Small intestine (tissue), 7 donors: ENCODE results near the gene LPP. TPM values are rescaled to one million over a fixed set of nuclear protein-coding genes. Genes with fewer than 3 reads are reported as not detected.
A peak's percentile ranks its signal among the peaks of the same experiment; 100 is the strongest.

Experiments
- DNase-seq, 2 donors: peaks; one replicate each; pipeline versions ENCODE4 v3.0.0 to v3.0.0-alpha.2; 2013
- FAIRE-seq: peaks from 2 replicates; lab custom pipeline; 2012; peaks lifted over from hg19 to GRCh38; lab: Jason Lieb, UNC
- H3K27ac ChIP-seq, 3 donors: one replicate each; pipeline ENCODE4 v1.5.1; 2013; ENCODE audit warnings: low read length in 2 of 3, mild to moderate bottlenecking in 2 of 3, control low read depth in 1 of 3, inconsistent platforms in 1 of 3, low read depth in 1 of 3, moderate library complexity in 1 of 3
- H3K27me3 ChIP-seq, 3 donors: one replicate each; pipeline ENCODE4 v1.6.1; 2013; ENCODE audit warnings: low read length in 3 of 3, inconsistent platforms in 1 of 3; ENCODE audit not compliant: control insufficient read depth in 3 of 3, insufficient read depth in 3 of 3
- H3K36me3 ChIP-seq, 3 donors: one replicate each; pipeline ENCODE4 v1.6.1; 2013; ENCODE audit warnings: low read length in 3 of 3, inconsistent platforms in 1 of 3, low read depth in 1 of 3, mild to moderate bottlenecking in 1 of 3, moderate library complexity in 1 of 3; ENCODE audit not compliant: control insufficient read depth in 3 of 3, insufficient read depth in 2 of 3
- H3K4me1 ChIP-seq, 3 donors: one replicate each; pipeline ENCODE4 v1.6.1; 2013; ENCODE audit warnings: low read length in 2 of 3, inconsistent platforms in 1 of 3, low read depth in 1 of 3, mild to moderate bottlenecking in 1 of 3, moderate library complexity in 1 of 3; ENCODE audit not compliant: control insufficient read depth in 3 of 3, insufficient read depth in 2 of 3
- H3K4me3 ChIP-seq, 3 donors: one replicate each; pipeline ENCODE4 v1.5.1; 2013; ENCODE audit warnings: low read length in 3 of 3, control low read depth in 1 of 3, inconsistent platforms in 1 of 3, low read depth in 1 of 3, mild to moderate bottlenecking in 1 of 3, moderate library complexity in 1 of 3
- H3K9me3 ChIP-seq, 2 donors: one replicate each; pipeline ENCODE4 v1.6.1; 2013; ENCODE audit warnings: low read depth in 1 of 2, low read length in 1 of 2; ENCODE audit not compliant: control insufficient read depth in 2 of 2, insufficient read depth in 1 of 2
- WGBS, 3 donors: extraction: QIAGEN DNeasy Blood & Tissue Kit; methylation state at CpG; one replicate each; pipeline ENCODE4 v1.1.7; 2013; 5-methylcytosine and 5-hydroxymethylcytosine counted together
- polyA plus RNA-seq, 4 donors: library from polyadenylated mRNA; stranded (reverse) in 3 of 4; unstranded in 1 of 4; fragments of 200-250 nt in 3 of 4; fragments of 120-200 nt in 1 of 4; gene quantifications; one replicate each; pipeline versions ENCODE4 v1.2.1 to v1.2.3, GENCODE V29; 2013
- donor health status: healthy with polysubstance abuse.
- donor health status: control.
- donor health status: control.
- donor health status: Bipolar disorder and iron deficiency.
- donor health status: healthy.

The LPP gene
- polyA plus RNA-seq, 4 donors = 5.4 to 35.8 (median 12.4) TPM

DNA sequence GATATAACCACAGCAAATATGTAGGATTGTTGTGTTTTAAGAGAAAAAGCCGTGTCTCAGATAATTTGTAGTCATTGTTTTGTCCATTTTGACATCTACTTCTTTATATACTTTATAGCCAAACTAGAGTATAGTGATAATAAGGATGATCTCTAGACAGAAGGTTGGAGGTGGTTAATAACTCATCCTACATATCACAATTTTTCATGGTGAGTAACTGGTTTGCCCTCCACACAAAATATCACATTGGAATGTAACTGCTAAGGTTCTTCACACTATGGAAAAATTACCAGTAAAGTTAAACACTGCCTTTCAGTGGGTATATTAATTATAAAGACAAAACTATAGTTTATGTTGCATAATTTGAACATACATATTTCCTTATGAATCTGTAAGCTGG, 380.7 kb downstream of the LPP start:
- Histone ChIP-seq H3K4me1 (peaks cover 0 to 2% (median 2%) of the 10 kb centered on the region in 3 donors), H3K36me3 (peaks cover 0 to 3% (median 2%) of the 10 kb centered on the region in 3 donors), H3K9me3 (no peaks in the 10 kb centered on the region), H3K27me3 (no peaks in the 10 kb centered on the region), H3K4me3 (no peak overlapping the region), H3K27ac (no peak overlapping the region)
- 86 to 97% (median 93%) methylated on average over 1 of the region's 1 CpG for WGBS, 3 donors
- no peak for FAIRE-seq
- no peak for DNase-seq

- no peak for FAIRE-seq
- H3K4me3 ChIP-seq = no peak overlapping the region
- H3K27me3 ChIP-seq = no peaks in the 10 kb centered on the region
- peaks cover 0 to 2% (median 0%) of the 10 kb centered on the region in 3 donors for H3K36me3 ChIP-seq
- 90 to 98% (median 94%) methylated on average over 3 of the region's 3 CpGs for WGBS, 3 donors
- H3K9me3 ChIP-seq = no peaks in the 10 kb centered on the region
- no peak for DNase-seq
- no peak overlapping the region for H3K27ac ChIP-seq
- H3K4me1 ChIP-seq = peaks cover 0 to 2% (median 2%) of the 10 kb centered on the region in 3 donors
Observed at GRCh38 chr3:188537606-188538005, 383.6 kb downstream of the LPP start.

- no peak overlapping the region for H3K27ac ChIP-seq
- FAIRE-seq (no peak), DNase-seq (no peak)
- 97 to 99% (median 97%) methylated on average over 3 of the region's 3 CpGs for WGBS, 3 donors
- no peaks in the 10 kb centered on the region for H3K9me3 ChIP-seq
- H3K4me1 ChIP-seq = peaks cover 0 to under 1% (median 0%) of the 10 kb centered on the region in 3 donors
- H3K27me3 ChIP-seq = no peaks in the 10 kb centered on the region
- H3K36me3 ChIP-seq = peaks cover 0 to 2% (median 0%) of the 10 kb centered on the region in 3 donors
- no peak overlapping the region for H3K4me3 ChIP-seq
Observed at GRCh38 chr3:188539037-188539436, 385.1 kb downstream of the LPP start.

DNA sequence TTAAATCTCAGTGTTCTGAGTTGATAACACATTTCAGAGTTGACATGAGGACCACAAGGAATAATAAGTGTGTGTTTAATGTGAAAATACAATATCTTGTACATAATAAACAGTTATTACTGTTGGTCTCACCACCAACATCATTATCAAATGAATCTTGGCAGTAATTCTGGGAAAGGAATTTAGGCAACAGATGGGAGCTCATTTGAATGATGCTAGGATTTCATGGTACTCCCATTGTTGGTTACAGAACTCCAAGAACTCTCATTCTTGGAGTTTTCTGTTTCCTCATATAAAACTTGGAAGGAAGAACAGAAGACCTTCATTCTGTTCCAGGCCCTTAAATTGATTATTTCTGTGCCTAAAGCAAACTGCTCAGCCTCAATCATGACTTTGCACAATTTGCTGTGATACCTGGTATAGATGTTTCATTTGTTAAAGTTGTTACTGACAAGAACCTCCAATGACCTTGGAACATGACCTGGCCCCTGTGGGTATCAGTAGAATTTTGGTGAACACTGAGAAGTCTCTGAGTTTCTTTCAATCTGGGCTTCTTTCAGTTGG, 385.8 kb downstream of the LPP start:
- Histone ChIP-seq H3K27me3 (no peaks in the 10 kb centered on the region), H3K9me3 (no peaks in the 10 kb centered on the region), H3K27ac (no peak overlapping the region), H3K36me3 (peaks cover 0 to 2% (median 0%) of the 10 kb centered on the region in 3 donors), H3K4me3 (no peak overlapping the region), H3K4me1 (no peaks in the 10 kb centered on the region)
- DNase-seq (no peak), FAIRE-seq (no peak)

GRCh38 chr3:188542196-188542595, 388.2 kb downstream of the LPP start:
- no peak for FAIRE-seq
- Histone ChIP-seq H3K27ac (no peak overlapping the region), H3K27me3 (no peaks in the 10 kb centered on the region), H3K4me3 (no peak overlapping the region), H3K4me1 (no peaks in the 10 kb centered on the region), H3K9me3 (no peaks in the 10 kb centered on the region), H3K36me3 (peaks cover 0 to 2% (median 0%) of the 10 kb centered on the region in 3 donors)
- WGBS, 3 donors = 49 to 59% (median 56%) methylated on average over 1 of the region's 1 CpG
- DNase-seq = peak; percentile 7

GRCh38 chr3:188544012-188544411, 390.1 kb downstream of the LPP start:
- DNase-seq = no peak
- peaks cover 0 to 2% (median 0%) of the 10 kb centered on the region in 3 donors for H3K36me3 ChIP-seq
- no peak overlapping the region for H3K27ac ChIP-seq
- H3K4me3 ChIP-seq = no peak overlapping the region
- no peaks in the 10 kb centered on the region for H3K9me3 ChIP-seq
- no peaks in the 10 kb centered on the region for H3K27me3 ChIP-seq
- no peaks in the 10 kb centered on the region for H3K4me1 ChIP-seq
- no peak for FAIRE-seq

GRCh38 chr3:188546835-188547670, 393.1 kb downstream of the LPP start:
- no peak for FAIRE-seq
- no peak overlapping the region for H3K27ac ChIP-seq
- no peak overlapping the region for H3K4me3 ChIP-seq
- H3K4me1 ChIP-seq = no peaks in the 10 kb centered on the region
- no peak for DNase-seq
- no peaks in the 10 kb centered on the region for H3K9me3 ChIP-seq
- peaks cover 0 to 2% (median 0%) of the 10 kb centered on the region in 3 donors for H3K36me3 ChIP-seq
- WGBS, 3 donors = 88 to 93% (median 92%) methylated on average over 6 of the region's 6 CpGs
- H3K27me3 ChIP-seq = no peaks in the 10 kb centered on the region

DNA sequence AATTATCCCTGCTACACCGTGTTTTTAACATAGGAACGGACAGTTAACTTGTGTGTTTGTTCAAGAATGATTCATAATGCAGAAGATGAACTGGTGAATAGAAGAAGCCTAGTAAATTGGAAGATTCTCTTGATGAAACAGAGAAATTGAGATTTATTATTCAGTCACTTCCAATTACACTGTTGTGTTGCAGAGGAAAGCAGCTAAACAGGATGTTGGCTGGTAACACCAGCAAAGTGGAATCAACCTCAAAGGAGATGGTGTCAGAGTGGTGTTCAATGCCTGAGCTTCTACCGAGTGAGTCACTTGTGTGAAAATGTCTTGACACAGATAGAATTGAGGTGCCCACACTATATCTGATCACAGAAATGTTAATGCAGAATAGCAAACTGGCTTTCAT, 399.6 kb downstream of the LPP start:
- 82 to 97% (median 86%) methylated on average over 3 of the region's 3 CpGs for WGBS, 3 donors
- FAIRE-seq (no peak), DNase-seq (peak in 1 of 2 donors; percentile 17)
- Histone ChIP-seq H3K27ac (no peak overlapping the region), H3K4me3 (no peak overlapping the region), H3K27me3 (no peaks in the 10 kb centered on the region), H3K4me1 (no peaks in the 10 kb centered on the region), H3K36me3 (no peaks in the 10 kb centered on the region), H3K9me3 (no peaks in the 10 kb centered on the region)
